GM18502 (cell line): ENCODE data around the gene IGSF9.

Experiments
- ATAC-seq: cut with Tn5 transposase; IDR thresholded peaks from one replicate; pipeline ENCODE4 v1.9.1; 2021; ENCODE audit warnings: mild to moderate bottlenecking; ENCODE audit not compliant: unreplicated experiment, poor library complexity

Gene IGSF9

GRCh38 chr1:159946242-159947187 is 1.1 kb upstream of the IGSF9 start:
- no peak for ATAC-seq

- no peak for ATAC-seq
Measured at GRCh38 chr1:159944623-159945455, 574 bp downstream of the IGSF9 start.

GRCh38 chr1:159943908-159944622 is 1.3 kb downstream of the IGSF9 start:
- ATAC-seq = no peak

- no peak for ATAC-seq
Measured at GRCh38 chr1:159943278-159943640, 2.2 kb downstream of the IGSF9 start.

- ATAC-seq = no peak
Measured at GRCh38 chr1:159942632-159943277, 2.7 kb downstream of the IGSF9 start.

- no peak for ATAC-seq
Measured at GRCh38 chr1:159941591-159942560, 3.5 kb downstream of the IGSF9 start.

- no peak for ATAC-seq
Measured at GRCh38 chr1:159941141-159941540, 4.3 kb downstream of the IGSF9 start.

- no peak for ATAC-seq
Measured at GRCh38 chr1:159940006-159940620, 5.3 kb downstream of the IGSF9 start.

- no peak for ATAC-seq
Measured at GRCh38 chr1:159939678-159940002, 5.8 kb downstream of the IGSF9 start.

- no peak for ATAC-seq
Measured at GRCh38 chr1:159938905-159939677, 6.3 kb downstream of the IGSF9 start.

- no peak for ATAC-seq
Measured at GRCh38 chr1:159938211-159938852, 7.1 kb downstream of the IGSF9 start.

GRCh38 chr1:159937054-159937750 is 8.2 kb downstream of the IGSF9 start:
- no peak for ATAC-seq

GRCh38 chr1:159936273-159936904 is 9.0 kb downstream of the IGSF9 start:
- ATAC-seq = no peak

GRCh38 chr1:159935719-159936272 is 9.6 kb downstream of the IGSF9 start:
- no peak for ATAC-seq

- no peak for ATAC-seq
Measured at GRCh38 chr1:159935305-159935704, 10.1 kb downstream of the IGSF9 start.
